ENCODE measurements around the gene SERPINA10. TPM values are rescaled to one million over a fixed set of nuclear protein-coding genes. Genes with fewer than 3 reads are reported as not detected.

The SERPINA10 gene
- total RNA-seq, 2 donors from 2014 or later = 0.48 to 0.74 TPM

GRCh38 chr14:94330857-94331256, 37.8 kb upstream of the SERPINA10 start:
- TF ChIP-seq CTCF (IDR thresholded peaks at IDR 0.05) = no peak

GRCh38 chr14:94330432-94330831, 37.4 kb upstream of the SERPINA10 start:
- H3K4me1 ChIP-seq = no peaks in the 10 kb centered on the region
- no peak overlapping the region for H3K9ac ChIP-seq (ENCODE audit: low read depth in 2 of 2, low read length in 2 of 2)
- H3K36me3 ChIP-seq = no peaks in the 10 kb centered on the region
- H3K9me3 ChIP-seq = no peaks in the 10 kb centered on the region
- no peak for DNase-seq
- H3K27ac ChIP-seq = no peak overlapping the region
- no peak for TF ChIP-seq CTCF (IDR thresholded peaks at IDR 0.05)
- intact Hi-C loops (cut with DNase I) = no loop called here
- H3K27me3 ChIP-seq = no peaks in the 10 kb centered on the region
- no peak overlapping the region for H3K4me3 ChIP-seq

More at GRCh38 chr14:94330857-94331256, 37.8 kb upstream of the SERPINA10 start:
- no peak for DNase-seq
- Histone ChIP-seq H3K4me3 (no peak overlapping the region), H3K4me1 (no peaks in the 10 kb centered on the region), H3K9ac (ENCODE audit: low read depth in 2 of 2, low read length in 2 of 2) (no peak overlapping the region), H3K9me3 (no peaks in the 10 kb centered on the region), H3K27ac (no peak overlapping the region), H3K36me3 (no peaks in the 10 kb centered on the region), H3K27me3 (no peaks in the 10 kb centered on the region)
- intact Hi-C loops (cut with DNase I) = no loop called here

GRCh38 chr14:94329857-94330256, 36.8 kb upstream of the SERPINA10 start:
- intact Hi-C loops (cut with DNase I) = no loop called here
- Histone ChIP-seq H3K4me3 (no peak overlapping the region), H3K9ac (ENCODE audit: low read depth in 2 of 2, low read length in 2 of 2) (no peak overlapping the region), H3K27me3 (no peaks in the 10 kb centered on the region), H3K27ac (no peak overlapping the region), H3K36me3 (no peaks in the 10 kb centered on the region), H3K9me3 (no peaks in the 10 kb centered on the region), H3K4me1 (no peaks in the 10 kb centered on the region)
- no peak for TF ChIP-seq CTCF (IDR thresholded peaks at IDR 0.05)
- DNase-seq = no peak

GRCh38 chr14:94328196-94328595, 35.1 kb upstream of the SERPINA10 start:
- no peaks in the 10 kb centered on the region for H3K4me1 ChIP-seq
- H3K27ac ChIP-seq = no peak overlapping the region
- no peak for DNase-seq
- H3K4me3 ChIP-seq = no peak overlapping the region
- TF ChIP-seq CTCF (IDR thresholded peaks at IDR 0.05) = no peak
- no peaks in the 10 kb centered on the region for H3K36me3 ChIP-seq
- intact Hi-C loops (cut with DNase I) = no loop called here
- no peak overlapping the region for H3K9ac ChIP-seq (ENCODE audit: low read depth in 2 of 2, low read length in 2 of 2)
- no peaks in the 10 kb centered on the region for H3K27me3 ChIP-seq
- H3K9me3 ChIP-seq = no peaks in the 10 kb centered on the region

GRCh38 chr14:94322648-94323570, 29.8 kb upstream of the SERPINA10 start, which contains the start of gene SERPINA6:
Gene SERPINA6 (minus strand): TSS chr14:94323336. CDS start chr14:94314648, 8,688 bp downstream.
- no peak for TF ChIP-seq CTCF (IDR thresholded peaks at IDR 0.05)
- H3K27ac ChIP-seq = no peak within 1 kb of the TSS
- H3K27me3 ChIP-seq = no peaks in the 10 kb centered on the region
- no peaks in the 10 kb centered on the region for H3K9me3 ChIP-seq
- peaks cover 5% of the 10 kb centered on the region for H3K4me1 ChIP-seq
- no peaks in the 10 kb centered on the region for H3K36me3 ChIP-seq
- no peak within 1 kb of the TSS for H3K9ac ChIP-seq (ENCODE audit: low read depth in 2 of 2, low read length in 2 of 2)
- H3K4me3 ChIP-seq = no peak within 1 kb of the TSS
- intact Hi-C loops (cut with DNase I) = no loop called here
- peak; percentile 46 for DNase-seq

Measured in colonic mucosa (tissue), 4 donors.